A673 (cell line): ENCODE measurements around the gene LRRC32.

Source experiments
- CTCF ChIP-seq: fragments of 300-800, 200-600 bp; sonication (generic); conservative IDR thresholded peaks from 2 replicates; pipeline ENCODE4 v1.5.1; 2017; ENCODE audit warnings: low read depth, mild to moderate bottlenecking, antibody characterized with exemption, low read length, moderate library complexity, mixed read lengths
- EZH2 ChIP-seq: fragments of 200-600 bp; sonication (generic); IDR thresholded peaks from 2 replicates; pipeline ENCODE4 v1.6.1; 2017; ENCODE audit warnings: borderline replicate concordance, low read depth, mild to moderate bottlenecking, mixed read lengths, antibody characterized with exemption, low read length; ENCODE audit not compliant: poor library complexity, severe bottlenecking

DNA sequence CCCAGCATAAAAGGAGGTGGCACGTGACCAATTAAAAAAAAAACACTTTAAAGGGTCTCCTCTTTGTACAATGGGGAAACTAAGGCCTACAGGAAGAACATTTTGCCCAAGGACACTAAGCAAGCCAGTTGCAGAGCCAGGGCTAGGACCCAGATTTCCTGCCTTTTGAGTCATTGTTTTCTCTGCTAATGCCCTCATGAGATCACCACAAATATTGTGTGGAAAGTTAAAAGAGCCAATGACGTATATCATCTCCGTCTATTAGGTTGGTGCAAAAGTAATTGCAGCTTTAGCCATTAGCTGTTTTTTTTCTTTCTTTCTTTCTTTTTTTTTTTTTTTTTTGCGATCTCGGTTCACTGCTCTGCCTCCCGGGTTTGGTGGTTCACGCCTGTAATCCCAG, 24.1 kb upstream of the LRRC32 start:
- no peak for TF ChIP-seq CTCF
- TF ChIP-seq EZH2 = no peak
